Urothelium cell line (cell line): ENCODE data around the gene NECTIN4.

Experiments
- DNase-seq: peaks from one replicate; pipeline ENCODE4 v3.0.0; 2011; ENCODE audit warnings: low spot score, mixed read lengths
- FAIRE-seq: peaks from 2 replicates; lab custom pipeline; 2011; peaks lifted over from hg19 to GRCh38; lab: Jason Lieb, UNC

Gene NECTIN4

GRCh38 chr1:161083748-161084596 lies 5.4 kb downstream of the NECTIN4 start:
- no peak for FAIRE-seq

DNA sequence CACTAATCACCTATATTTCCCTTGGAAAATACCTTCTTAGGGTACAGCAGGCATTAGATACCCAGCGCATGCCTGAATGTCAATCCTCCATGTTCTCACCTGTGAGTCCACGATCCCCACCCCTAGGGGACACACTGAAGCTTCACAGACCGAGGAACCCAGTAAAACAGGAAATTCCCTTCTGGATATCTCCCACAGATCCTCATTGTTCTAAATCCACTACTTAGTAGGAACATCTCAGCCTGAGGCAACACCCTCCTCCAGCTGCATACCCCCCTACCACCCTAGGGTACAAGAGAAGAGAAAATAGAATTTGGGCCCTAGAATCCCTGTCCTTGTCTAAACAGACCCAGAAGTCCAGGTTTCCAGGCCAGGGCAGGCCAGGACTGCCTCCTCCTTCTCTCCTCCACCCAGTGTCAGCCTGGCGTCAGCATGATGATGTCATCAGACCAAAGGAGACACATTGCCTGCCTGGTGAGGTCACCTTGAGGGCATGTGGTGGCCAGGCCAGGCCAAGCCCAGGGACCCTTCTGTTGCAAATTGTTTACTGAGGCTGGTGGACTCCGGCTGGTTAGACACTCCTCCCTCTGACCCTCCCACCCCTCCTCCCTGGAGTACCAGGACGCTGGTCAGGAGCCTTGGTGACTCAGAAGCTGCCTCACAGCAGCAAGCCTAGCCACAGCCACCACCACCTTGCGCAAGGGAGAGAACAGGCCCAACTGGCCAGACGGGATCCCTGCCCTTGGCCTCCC lies 6.2 kb downstream of the NECTIN4 start:
- peak; percentile 82 for DNase-seq
- FAIRE-seq = no peak

More at GRCh38 chr1:161083748-161084596, 5.4 kb downstream of the NECTIN4 start:
- no peak for DNase-seq

DNA sequence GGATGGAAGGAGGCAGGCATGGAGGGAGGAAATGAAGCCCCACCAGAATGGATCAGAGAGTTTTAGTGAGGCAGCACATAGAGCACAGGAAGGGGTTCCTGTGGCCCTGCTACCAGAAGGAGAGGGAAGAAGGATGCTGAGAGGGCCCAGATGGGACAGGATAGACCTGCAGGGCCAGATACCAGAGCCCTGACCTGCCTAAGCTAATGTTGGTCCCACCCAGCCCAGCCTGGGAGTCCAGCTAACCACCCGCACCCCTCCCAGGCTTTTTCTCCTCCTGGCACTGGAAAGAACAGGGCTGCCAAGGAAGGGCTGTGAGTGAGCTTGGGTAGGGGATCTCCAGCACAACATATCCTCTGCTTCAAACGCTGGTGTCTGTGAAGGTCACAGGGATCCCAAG lies 6.9 kb downstream of the NECTIN4 start:
- no peak for DNase-seq
- no peak for FAIRE-seq

- FAIRE-seq = no peak
- no peak for DNase-seq
These were observed 7.8 kb downstream of the NECTIN4 start for GRCh38 chr1:161081519-161081918.

GRCh38 chr1:161080441-161081405 lies 8.6 kb downstream of the NECTIN4 start:
- DNase-seq = no peak
- FAIRE-seq = no peak

GRCh38 chr1:161079436-161080110 lies 9.8 kb downstream of the NECTIN4 start:
- DNase-seq (no peak), FAIRE-seq (no peak)

DNA sequence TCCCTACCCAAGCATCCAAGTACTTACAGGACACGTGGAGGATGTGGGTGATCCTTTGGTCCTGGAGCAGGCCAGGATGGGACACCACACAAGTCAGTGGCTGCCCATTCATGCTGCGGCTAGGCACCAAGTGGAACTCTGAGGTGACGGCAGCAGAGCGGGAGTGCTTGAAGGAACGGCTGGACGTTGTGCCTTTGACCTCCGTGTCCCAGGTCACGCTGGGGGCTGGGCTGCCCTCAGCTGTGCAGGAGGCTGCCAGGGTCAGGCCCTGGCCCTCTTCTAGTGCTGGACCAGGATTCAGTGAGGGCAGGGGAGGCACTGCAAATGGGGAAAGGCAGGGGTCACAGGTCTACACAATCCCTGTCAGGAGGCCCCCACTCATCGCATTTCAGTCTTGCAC lies 11.9 kb downstream of the NECTIN4 start:
- no peak for FAIRE-seq
- no peak for DNase-seq

- DNase-seq (no peak), FAIRE-seq (no peak)
These were observed 12.9 kb downstream of the NECTIN4 start for GRCh38 chr1:161076410-161076809.

GRCh38 chr1:161074676-161075368 lies 14.5 kb downstream of the NECTIN4 start:
- DNase-seq (peak; percentile 76), FAIRE-seq (no peak)

DNA sequence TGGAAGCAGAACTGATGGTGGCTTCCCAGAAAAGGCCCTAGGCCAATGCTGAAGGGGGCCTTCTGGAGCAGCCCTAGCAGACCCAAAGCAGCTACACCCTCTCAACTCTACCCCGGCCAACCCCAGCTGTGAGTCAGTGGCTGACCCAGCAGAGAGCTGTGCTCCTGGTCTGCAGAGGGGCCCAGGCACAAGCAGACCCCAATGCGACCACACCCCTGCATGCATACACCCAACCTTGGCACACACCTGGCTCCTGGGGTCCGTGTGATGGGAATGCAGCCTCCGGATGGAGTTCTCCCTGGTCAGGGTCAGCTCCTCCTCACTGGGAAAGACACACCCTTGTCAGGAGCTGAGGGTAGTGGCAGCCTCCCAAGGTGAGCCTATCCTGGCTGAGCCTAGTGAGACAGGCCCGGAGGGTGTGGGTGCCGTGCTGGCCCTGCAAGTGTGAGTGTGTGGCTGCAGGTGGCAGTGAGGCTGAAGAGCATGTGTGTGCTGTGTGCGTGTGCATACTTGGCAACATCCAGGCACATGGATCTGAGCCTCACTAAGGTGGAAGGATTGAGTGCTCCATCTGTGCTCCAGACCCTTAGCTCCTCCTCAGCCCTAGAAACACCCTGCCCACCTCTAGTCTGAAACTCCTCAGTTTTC lies 15.8 kb downstream of the NECTIN4 start:
- no peak for DNase-seq
- no peak for FAIRE-seq

- DNase-seq (no peak), FAIRE-seq (no peak)
These were observed 16.5 kb downstream of the NECTIN4 start for GRCh38 chr1:161072751-161073449.

- DNase-seq (peak; percentile 42), FAIRE-seq (no peak)
These were observed 17.4 kb downstream of the NECTIN4 start for GRCh38 chr1:161071886-161072371.

GRCh38 chr1:161070761-161071160 lies 18.6 kb downstream of the NECTIN4 start:
- DNase-seq = no peak
- FAIRE-seq = no peak

DNA sequence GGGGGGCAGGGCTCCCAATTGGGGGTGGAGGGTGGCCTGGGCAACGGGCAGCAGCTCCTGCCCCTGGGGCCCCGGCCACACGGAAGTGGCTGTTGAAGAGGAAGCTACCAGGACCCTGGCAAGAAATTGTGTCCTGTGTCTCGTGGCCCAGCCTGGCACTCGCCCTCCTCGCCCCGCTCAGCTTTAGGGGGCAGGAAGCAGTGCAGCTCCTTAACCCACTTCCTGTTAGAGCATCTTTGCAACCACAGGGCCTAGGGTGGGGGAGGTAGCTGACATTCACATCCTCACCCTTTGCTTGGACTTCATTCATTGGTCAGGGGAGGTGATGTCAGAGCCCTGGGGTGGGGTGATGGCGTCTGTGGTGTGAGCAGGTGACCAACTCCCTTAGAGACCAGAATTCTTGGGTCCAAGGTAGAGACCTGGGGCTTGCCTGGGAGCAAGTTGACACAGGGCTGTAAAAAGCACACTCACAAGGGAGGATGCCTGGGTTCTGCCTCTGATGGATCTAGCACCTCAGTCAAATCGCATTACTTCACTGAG lies 19.6 kb downstream of the NECTIN4 start, which contains the start of gene ARHGAP30:
ARHGAP30 (minus strand) TSS at position 161 of the 540 bp plus-strand sequence. CDS start 267 bp downstream, outside the sequence.
- DNase-seq = no peak
- FAIRE-seq = peak; percentile 13

- FAIRE-seq (no peak), DNase-seq (no peak)
These were observed 20.1 kb downstream of the NECTIN4 start for GRCh38 chr1:161069241-161069640.

- FAIRE-seq (no peak), DNase-seq (no peak)
These were observed 20.8 kb downstream of the NECTIN4 start for GRCh38 chr1:161068306-161069234.

DNA sequence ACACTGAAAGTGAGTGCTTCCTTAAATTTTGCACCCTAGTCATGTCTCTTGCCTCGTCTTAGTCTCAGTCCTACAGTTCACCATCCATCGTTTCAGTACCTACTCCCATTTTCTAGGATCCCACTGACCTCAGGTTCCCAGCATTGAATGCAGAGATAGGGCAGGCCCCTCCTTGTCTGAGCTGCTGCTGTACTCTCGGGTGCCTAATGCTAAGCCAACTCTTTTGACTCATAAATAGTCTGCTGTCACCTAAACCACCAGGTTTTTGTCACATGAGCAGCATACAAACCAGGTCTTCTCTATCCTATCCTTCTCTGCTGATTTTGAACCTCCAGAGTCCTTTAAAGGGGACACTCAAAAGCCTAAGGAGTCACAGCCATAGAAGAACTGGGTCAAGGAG lies 22.7 kb downstream of the NECTIN4 start:
- FAIRE-seq (no peak), DNase-seq (no peak)
